NOMO-1 treated with DMSO at 0.1 percent for 48 hours (cell line): ENCODE data around the gene IP6K3.

Experiments used
- DNase-seq: peaks from one replicate; lab custom pipeline; 2025; ENCODE audit not compliant: unreplicated experiment; lab: John Stamatoyannopoulos, UW

The IP6K3 gene

GRCh38 chr6:33761922-33762629, 15.4 kb upstream of the IP6K3 start:
- DNase-seq, result peak; percentile 65

DNA sequence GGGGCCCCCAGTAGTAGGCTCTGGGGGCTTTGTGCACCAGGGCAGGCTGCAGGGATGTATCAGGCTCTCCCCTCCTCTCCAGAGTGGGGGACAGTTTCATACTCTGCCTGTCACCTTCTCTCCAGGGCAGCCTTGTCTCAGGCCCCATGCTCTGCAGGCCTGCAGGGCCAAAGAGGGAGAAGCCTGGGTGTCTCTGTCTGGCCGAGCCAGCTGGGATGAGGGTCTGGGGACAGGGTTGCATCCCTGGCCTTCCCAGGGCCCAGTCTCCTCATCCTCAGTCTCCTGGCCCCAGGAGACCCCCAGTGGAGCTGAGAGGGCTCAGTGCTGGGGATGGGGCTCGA, 14.8 kb upstream of the IP6K3 start:
- DNase-seq, result no peak

GRCh38 chr6:33759887-33760629, 13.4 kb upstream of the IP6K3 start:
- DNase-seq, result no peak

DNA sequence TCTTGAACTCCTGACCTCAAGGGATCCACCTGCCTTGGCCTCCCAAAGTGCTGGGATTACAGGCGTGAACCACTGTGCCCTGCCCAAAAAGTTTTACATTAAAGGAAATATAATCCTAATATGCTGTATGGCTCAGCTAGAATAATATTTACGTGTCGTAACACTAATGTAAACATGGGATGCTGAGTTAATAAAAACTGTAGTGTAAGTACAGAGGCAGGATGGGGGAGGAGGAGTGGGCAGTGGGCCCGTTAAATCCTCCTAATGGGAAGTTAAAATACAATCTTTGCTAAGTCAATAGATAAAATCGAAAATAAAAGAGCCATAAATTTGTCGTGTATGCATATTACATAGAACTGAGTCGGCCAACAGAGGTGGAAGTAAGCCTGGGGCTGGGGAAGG, 12.1 kb upstream of the IP6K3 start:
- no peak for DNase-seq

- DNase-seq, result no peak
Observed at GRCh38 chr6:33757906-33758305, 11.2 kb upstream of the IP6K3 start.

DNA sequence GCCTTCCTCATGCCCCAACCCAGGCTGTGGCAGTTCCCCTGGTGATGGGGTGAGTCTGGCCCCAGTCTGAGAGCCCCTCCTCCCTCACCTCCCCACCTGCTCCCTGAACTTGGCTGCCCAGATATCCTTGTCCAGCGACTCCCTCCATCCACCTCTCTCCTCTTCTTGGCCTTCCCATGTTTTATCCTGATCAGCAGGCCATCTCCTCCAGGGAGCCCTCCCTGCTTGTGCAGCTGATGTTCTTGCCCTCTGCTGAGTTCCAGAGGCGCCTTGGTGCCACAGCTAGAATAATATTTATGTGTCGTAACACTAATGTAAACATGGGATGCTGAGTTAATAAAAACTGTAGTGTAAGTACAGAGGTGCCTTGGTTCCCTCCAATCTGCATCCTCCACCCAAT, 10.4 kb upstream of the IP6K3 start:
- no peak for DNase-seq

DNA sequence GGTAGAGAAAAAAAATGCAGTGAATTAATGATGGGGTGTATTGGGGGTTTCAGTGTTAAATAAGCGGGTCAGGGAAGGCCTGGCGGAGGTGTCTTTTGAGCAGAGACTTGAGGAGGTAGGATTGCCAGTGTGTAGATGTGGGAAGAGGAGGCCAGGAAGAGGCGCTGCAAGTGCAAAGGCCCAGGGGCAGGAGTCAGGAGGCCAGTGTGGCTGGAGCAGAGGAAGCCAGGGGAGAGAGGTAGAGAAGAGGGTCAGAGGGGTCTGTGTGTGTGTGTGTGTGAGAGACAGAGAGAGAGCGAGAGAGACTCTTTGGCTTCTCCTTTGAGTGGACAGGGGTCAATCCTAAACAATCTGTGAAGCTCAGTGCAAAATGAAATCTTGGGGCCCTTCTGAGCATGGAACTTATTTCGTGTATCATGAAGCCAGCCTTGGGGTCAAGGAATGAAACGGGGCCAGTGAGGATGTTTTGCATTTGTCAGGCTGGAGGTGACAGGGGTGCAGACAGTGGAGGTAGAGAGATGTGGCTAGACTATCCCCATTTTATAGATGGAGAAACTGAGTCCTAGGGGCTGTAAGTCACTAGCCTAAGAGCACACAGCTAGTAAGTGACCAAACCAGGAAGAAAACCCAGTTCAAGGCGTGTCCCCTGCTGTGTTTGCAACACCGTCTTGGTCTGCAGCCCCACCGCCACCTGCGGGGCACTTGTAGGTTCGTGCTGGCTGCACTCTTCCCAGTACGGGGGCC, 9.7 kb upstream of the IP6K3 start:
- no peak for DNase-seq

GRCh38 chr6:33755070-33755869, 8.6 kb upstream of the IP6K3 start:
- DNase-seq, result no peak

GRCh38 chr6:33754222-33754621, 7.5 kb upstream of the IP6K3 start:
- no peak for DNase-seq

DNA sequence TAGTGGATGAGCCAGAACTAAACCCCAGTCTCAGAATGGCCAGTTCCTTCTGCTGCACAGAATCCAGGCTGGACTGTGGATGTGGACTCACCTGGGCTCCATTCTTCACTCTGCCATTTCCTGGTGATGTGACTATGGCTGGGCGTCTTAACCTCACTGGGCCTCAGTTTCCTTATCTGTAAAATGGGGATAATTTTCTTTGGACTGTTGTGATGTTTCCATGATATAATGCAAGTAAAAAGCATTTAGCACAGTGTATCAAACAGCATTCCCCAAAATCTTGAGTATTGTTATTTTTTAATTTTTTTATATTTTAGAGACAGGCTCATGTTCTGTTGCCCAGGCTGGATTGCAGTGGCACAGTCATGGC, 5.9 kb upstream of the IP6K3 start:
- no peak for DNase-seq

DNA sequence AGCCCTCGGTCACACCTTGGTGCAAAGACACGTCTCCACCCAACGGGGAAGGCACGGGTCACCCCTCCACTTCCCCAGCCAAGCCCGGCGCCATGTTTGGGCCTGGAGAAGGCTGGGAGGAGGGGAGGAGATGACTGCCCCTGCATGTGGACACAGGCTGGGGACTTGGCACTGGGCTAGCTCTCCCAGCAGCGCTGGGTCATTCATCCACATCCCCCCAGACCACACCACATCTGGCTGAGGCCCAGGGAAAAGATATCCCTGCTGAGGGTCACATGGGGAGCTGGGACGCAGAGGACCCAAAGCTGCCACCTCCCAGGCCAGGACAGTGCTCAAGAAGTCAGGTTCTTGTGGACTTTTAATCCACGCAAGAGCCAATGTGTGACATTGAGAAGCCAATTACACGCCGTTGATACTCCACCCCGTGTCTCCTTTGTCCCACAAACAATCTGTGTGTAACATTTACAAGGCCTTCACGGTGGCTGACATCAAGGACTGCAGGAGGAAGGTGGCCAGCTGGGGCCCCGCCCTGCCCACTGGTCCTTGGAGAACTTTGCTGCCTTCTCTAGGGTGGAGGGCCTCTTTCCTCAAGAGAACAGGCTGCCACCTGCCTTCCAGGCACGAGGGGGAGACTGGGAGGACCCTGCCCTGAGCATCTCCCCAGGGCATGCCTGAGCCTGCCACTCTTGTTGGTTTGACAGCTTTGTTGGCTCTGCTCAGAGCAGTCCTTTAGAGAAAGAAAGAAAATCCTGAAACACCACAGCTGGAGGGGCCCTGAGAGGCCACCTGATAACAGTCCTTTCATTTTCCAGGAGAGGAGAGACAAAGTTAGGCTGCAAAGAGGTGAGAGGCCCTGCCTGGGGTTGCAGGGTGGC, 5.3 kb upstream of the IP6K3 start:
- no peak for DNase-seq

DNA sequence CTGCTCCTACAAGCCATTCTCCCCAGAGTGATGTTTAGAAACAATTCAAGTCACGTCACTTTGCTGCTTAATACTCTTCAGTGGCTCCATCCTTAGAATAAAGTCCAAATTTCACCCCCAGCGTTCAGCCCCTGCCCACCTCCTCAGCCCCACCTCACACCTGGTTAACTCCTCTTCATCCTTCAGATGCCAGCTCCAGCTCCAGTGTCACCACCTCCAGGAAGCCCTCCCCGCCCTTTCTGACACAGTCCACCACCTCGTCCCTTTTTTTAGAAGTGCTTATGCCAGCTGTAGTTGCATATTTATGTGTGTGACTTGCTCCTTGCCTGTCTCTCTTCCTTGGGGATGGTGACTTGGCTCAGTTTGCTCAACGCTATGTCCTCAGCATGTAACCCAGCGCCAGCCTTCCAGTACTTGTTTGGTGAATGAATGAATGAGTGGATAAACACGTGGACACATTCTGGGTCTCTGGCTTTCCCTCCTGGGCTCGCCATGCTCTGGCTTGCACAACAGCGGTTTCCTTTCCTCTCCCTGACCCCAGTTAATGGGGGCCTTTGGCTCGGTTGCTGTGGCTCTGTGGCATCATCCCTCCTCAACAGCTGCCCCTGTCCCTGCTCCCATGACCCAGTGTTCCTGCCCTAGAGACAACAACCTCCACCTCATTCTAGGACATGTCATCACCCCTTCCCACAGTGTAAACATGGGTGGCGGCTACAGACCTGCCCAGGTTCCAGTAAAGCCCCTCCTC, 3.7 kb upstream of the IP6K3 start:
- DNase-seq, result no peak

GRCh38 chr6:33749401-33749800, 2.7 kb upstream of the IP6K3 start:
- no peak for DNase-seq

- DNase-seq, result no peak
Observed at GRCh38 chr6:33748841-33749240, 2.1 kb upstream of the IP6K3 start.

DNA sequence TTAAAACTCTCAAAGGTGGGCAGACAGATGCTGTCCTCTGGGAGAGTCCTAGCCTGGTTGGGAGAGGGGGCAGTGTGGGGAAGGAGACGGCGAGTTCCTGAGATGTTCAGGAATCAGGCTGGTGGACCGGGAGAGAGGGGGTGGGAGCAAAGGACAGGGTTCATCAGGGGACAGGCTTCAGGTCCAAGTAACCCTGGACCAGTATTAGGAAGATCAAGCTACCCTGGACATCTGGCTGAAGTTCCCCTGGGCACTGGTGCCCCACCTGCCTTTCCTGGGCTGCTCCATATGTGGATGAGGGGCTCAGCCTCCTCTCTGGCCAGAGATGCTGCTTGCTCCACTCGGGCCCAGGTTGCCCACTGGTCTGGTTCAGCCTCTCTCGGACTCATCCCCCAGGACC, 1.1 kb upstream of the IP6K3 start:
- DNase-seq, result no peak

GRCh38 chr6:33746036-33746600, 587 bp downstream of the IP6K3 start:
- DNase-seq, result no peak

- no peak for DNase-seq
Observed at GRCh38 chr6:33745548-33745947, 1.2 kb downstream of the IP6K3 start.

DNA sequence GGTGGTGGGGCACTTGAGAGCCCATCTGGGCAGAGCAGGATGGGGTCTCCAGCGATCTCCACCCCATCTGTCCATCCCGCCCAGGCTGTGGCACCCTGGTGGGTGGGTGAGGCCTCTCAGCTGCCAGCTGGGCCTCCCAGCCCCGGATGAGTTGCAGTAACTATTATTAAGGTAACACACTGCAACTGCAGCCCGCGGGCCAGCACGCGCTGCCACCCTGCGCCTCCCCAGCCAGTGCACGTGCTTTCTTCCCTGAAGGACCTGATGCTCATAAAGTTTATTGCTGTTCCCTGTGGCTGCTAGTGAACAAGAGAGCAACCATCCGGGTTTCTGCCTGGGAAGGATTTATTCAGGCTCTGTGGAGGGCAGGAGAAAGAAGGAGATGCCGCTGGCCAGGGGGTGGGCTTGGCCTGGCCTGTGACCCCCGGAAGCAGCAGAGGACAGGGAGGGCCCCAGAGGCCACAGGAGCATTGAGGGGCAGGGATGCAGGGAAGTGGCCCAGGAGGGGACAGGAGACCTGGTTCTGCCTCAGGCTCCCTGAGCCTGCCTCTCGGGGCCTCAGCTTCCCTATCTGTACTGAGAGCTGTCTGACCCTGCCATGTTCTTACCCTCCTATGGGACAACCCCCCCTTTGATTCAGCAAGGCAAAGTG, 1.7 kb downstream of the IP6K3 start:
- DNase-seq, result no peak
